ENCODE measurements around the gene CDKN2B-AS1. TPM values are rescaled to one million over a fixed set of nuclear protein-coding genes. Genes with fewer than 3 reads are reported as not detected.

CDKN2B-AS1 gene
- total RNA-seq, 2 donors from 2014 or later, result not detected

GRCh38 chr9:22046243-22046885 lies 51.8 kb downstream of the CDKN2B-AS1 start:
- Histone ChIP-seq H3K9me3 (no peaks in the 10 kb centered on the region), H3K27ac (no peak overlapping the region), H3K27me3 (replicated peaks; ENCODE audit: insufficient read depth) (no peaks in the 10 kb centered on the region), H3K36me3 (no peaks in the 10 kb centered on the region), H3K4me3 (no peak overlapping the region), H3K4me1 (ENCODE audit: control insufficient read depth in 1 of 2, low read depth in 2 of 2) (no peaks in the 10 kb centered on the region)
- ATAC-seq (ENCODE audit: insufficient number of reproducible peaks, low FRiP score, low read depth) (no peak), DNase-seq (ENCODE audit: low spot score) (no peak)
- TF ChIP-seq, protein P1, sequence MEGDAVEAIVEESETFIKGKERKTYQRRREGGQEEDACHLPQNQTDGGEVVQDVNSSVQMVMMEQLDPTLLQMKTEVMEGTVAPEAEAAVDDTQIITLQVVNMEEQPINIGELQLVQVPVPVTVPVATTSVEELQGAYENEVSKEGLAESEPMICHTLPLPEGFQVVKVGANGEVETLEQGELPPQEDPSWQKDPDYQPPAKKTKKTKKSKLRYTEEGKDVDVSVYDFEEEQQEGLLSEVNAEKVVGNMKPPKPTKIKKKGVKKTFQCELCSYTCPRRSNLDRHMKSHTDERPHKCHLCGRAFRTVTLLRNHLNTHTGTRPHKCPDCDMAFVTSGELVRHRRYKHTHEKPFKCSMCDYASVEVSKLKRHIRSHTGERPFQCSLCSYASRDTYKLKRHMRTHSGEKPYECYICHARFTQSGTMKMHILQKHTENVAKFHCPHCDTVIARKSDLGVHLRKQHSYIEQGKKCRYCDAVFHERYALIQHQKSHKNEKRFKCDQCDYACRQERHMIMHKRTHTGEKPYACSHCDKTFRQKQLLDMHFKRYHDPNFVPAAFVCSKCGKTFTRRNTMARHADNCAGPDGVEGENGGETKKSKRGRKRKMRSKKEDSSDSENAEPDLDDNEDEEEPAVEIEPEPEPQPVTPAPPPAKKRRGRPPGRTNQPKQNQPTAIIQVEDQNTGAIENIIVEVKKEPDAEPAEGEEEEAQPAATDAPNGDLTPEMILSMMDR (IDR thresholded peaks at IDR 0.05), result no peak

DNA sequence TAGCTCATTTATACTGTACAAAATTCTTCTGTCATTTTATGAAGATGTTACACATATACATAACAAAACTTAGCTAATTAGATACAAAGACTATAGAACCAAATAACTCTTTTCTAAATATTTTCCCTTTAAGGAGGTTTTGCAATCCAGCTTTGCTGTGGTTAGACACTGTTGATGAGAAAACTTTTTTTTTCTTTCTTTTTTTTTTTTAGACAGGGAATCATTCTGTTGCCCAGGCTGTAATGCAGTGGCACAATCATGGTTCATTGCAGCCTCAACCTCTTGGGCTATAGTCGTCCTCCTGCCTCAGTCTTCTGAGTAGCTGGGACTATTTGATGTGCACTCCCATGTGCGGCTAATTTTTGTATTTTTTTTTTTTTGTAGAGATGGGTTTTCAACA lies 53.0 kb downstream of the CDKN2B-AS1 start:
- no peaks in the 10 kb centered on the region for H3K36me3 ChIP-seq
- no peak overlapping the region for H3K27ac ChIP-seq
- H3K4me1 ChIP-seq (ENCODE audit: control insufficient read depth in 1 of 2, low read depth in 2 of 2), result no peaks in the 10 kb centered on the region
- no peak overlapping the region for H3K4me3 ChIP-seq
- H3K9me3 ChIP-seq, result no peaks in the 10 kb centered on the region
- DNase-seq (ENCODE audit: low spot score) (no peak), ATAC-seq (ENCODE audit: insufficient number of reproducible peaks, low FRiP score, low read depth) (no peak)
- TF ChIP-seq, protein P1 (IDR thresholded peaks at IDR 0.05), result no peak
- H3K27me3 ChIP-seq (replicated peaks; ENCODE audit: insufficient read depth), result no peaks in the 10 kb centered on the region

DNA sequence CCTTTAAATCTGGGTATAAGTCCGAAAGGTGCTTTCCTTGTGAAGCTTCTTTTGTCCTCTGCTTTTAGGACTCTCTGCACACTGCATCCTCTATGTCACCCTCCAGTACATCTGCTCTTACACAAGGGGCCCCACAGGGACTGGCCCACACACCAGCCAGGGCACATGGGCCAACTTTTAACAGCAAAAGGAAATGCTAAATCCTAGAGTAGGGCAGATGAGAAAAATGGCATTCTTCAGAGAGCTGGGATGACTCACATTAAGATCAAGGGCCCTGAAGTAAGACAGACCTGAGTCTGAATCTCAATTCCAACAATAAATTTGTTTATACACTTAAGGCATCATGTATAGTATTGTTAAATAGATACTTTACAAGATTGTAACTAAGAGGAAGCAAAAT lies 54.8 kb downstream of the CDKN2B-AS1 start:
- H3K27ac ChIP-seq, result no peak overlapping the region
- H3K4me3 ChIP-seq, result no peak overlapping the region
- no peaks in the 10 kb centered on the region for H3K36me3 ChIP-seq
- DNase-seq (ENCODE audit: low spot score), result no peak
- TF ChIP-seq, protein P1 (IDR thresholded peaks at IDR 0.05), result no peak
- H3K9me3 ChIP-seq, result no peaks in the 10 kb centered on the region
- ATAC-seq (ENCODE audit: insufficient number of reproducible peaks, low FRiP score, low read depth), result no peak
- no peaks in the 10 kb centered on the region for H3K4me1 ChIP-seq (ENCODE audit: control insufficient read depth in 1 of 2, low read depth in 2 of 2)
- H3K27me3 ChIP-seq (replicated peaks; ENCODE audit: insufficient read depth), result no peaks in the 10 kb centered on the region

GRCh38 chr9:22050924-22051323 lies 56.3 kb downstream of the CDKN2B-AS1 start:
- TF ChIP-seq, protein P1 (IDR thresholded peaks at IDR 0.05), result no peak
- ATAC-seq (ENCODE audit: insufficient number of reproducible peaks, low FRiP score, low read depth), result no peak
- H3K4me1 ChIP-seq (ENCODE audit: control insufficient read depth in 1 of 2, low read depth in 2 of 2), result no peaks in the 10 kb centered on the region

DNA sequence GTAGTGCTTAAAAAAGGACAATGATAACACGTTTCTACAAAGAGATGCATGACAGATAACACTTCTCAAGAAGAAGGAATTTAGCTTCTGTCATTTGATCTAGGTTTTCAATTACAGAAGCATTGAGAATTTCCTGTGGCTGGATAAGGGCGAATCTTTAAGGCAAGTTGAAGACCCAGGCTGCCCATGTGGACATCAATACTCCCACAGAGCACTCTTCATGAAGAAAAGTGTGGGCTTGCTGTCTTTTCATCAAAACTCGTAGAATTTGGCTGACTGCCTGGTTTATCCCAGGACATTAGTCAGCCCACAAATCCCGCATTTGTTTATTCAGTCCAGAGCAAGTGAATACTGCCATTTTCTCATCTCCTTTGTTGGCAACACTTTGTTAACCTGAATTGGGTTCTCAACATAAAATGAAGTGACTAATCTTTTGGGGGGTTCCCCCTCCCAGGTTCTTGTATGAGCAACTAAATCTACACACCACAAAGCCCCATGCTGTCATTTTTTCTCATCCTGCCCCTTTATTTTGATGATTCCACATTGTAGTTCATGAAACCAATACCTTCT lies 57.9 kb downstream of the CDKN2B-AS1 start:
- H3K36me3 ChIP-seq, result no peaks in the 10 kb centered on the region
- H3K4me1 ChIP-seq (ENCODE audit: control insufficient read depth in 1 of 2, low read depth in 2 of 2), result no peaks in the 10 kb centered on the region
- no peak for ATAC-seq (ENCODE audit: insufficient number of reproducible peaks, low FRiP score, low read depth)
- no peak overlapping the region for H3K4me3 ChIP-seq
- no peak for DNase-seq (ENCODE audit: low spot score)
- H3K27ac ChIP-seq, result no peak overlapping the region
- no peaks in the 10 kb centered on the region for H3K9me3 ChIP-seq
- TF ChIP-seq, protein P1 (IDR thresholded peaks at IDR 0.05), result no peak
- H3K27me3 ChIP-seq (replicated peaks; ENCODE audit: insufficient read depth), result no peaks in the 10 kb centered on the region

More at GRCh38 chr9:22050924-22051323, 56.3 kb downstream of the CDKN2B-AS1 start:
- Histone ChIP-seq H3K4me3 (no peak overlapping the region), H3K9me3 (no peaks in the 10 kb centered on the region), H3K36me3 (no peaks in the 10 kb centered on the region), H3K27me3 (replicated peaks; ENCODE audit: insufficient read depth) (no peaks in the 10 kb centered on the region), H3K27ac (no peak overlapping the region)
- no peak for DNase-seq (ENCODE audit: low spot score)

Data from thoracic aorta (tissue), 2 donors.